Activated naive CD8-positive, alpha-beta T cell treated with anti-CD3 and anti-CD28 coated beads, Interleukin-2, amount 10 ng/mL, durations not matched to agents 7 days and 5 days (primary cell): ENCODE measurements around the gene EGFR. TPM values are rescaled to one million over a fixed set of nuclear protein-coding genes. Genes with fewer than 3 reads are reported as not detected.

Source experiments
- ATAC-seq: fragments of 150-1000 bp; cut with Tn5 transposase; one replicate; pipeline ENCODE4 v1.10.0; 2021; ENCODE audit warnings: low read depth, moderate library complexity
- POLR2A ChIA-PET: fragments of 350-600 bp; sonication (Branson Sonifier 250); formaldehyde crosslinking; loops from one replicate; lab custom pipeline; 2021; ENCODE audit warnings: antibody characterized with exemption; lab: Charles Lee
- DNase-seq: peaks from one replicate; pipeline ENCODE4 v3.0.0; 2021
- H3K27ac Mint-ChIP-seq: one replicate; pipeline ENCODE4 v1.8.0; 2022; ENCODE audit warnings: mild to moderate bottlenecking, mixed read lengths
- H3K27me3 Mint-ChIP-seq: one replicate; pipeline ENCODE4 v1.8.0; 2022; ENCODE audit warnings: mild to moderate bottlenecking, moderate library complexity, mixed read lengths
- H3K36me3 Mint-ChIP-seq: one replicate; pipeline ENCODE4 v1.8.0; 2021; ENCODE audit warnings: mild to moderate bottlenecking, mixed read lengths
- H3K4me1 Mint-ChIP-seq: one replicate; pipeline ENCODE4 v1.8.0; 2021; ENCODE audit warnings: mixed read lengths
- H3K4me3 Mint-ChIP-seq: one replicate; pipeline ENCODE4 v1.8.0; 2022; ENCODE audit warnings: mild to moderate bottlenecking, moderate library complexity, mixed read lengths
- H3K9me3 Mint-ChIP-seq: one replicate; pipeline ENCODE4 v1.8.0; 2021; ENCODE audit warnings: mixed read lengths
- total RNA-seq, 2 experiments: library from RNA; stranded (reverse); gene quantifications; one replicate each; pipeline ENCODE4 v1.2.3, GENCODE V29; 2021

The EGFR gene
- not detected for total RNA-seq

GRCh38 chr7:55018361-55019190 is at the start of gene EGFR:
Gene EGFR (plus strand): TSS chr7:55019017. CDS start chr7:55019278, 261 bp downstream.
- no peak within 1 kb of the TSS for H3K4me3 Mint-ChIP-seq
- peaks cover 37% of the 10 kb centered on the region for H3K27me3 Mint-ChIP-seq
- POLR2A ChIA-PET, result no interaction called here

GRCh38 chr7:54969208-54969967 is 49.4 kb upstream of the EGFR start:
- H3K9me3 Mint-ChIP-seq, result peaks cover 1% of the 10 kb centered on the region
- no peak overlapping the region for H3K27ac Mint-ChIP-seq
- POLR2A ChIA-PET, result no interaction called here
- H3K4me1 Mint-ChIP-seq, result no peaks in the 10 kb centered on the region
- DNase-seq (no peak), ATAC-seq (no peak)
- H3K36me3 Mint-ChIP-seq, result no peaks in the 10 kb centered on the region
- H3K27me3 Mint-ChIP-seq, result no peaks in the 10 kb centered on the region
- no peak overlapping the region for H3K4me3 Mint-ChIP-seq

More at GRCh38 chr7:55018361-55019190, at the start of gene EGFR:
- no peak within 1 kb of the TSS for H3K27ac Mint-ChIP-seq
- H3K36me3 Mint-ChIP-seq, result no peaks in the 10 kb centered on the region
- peaks cover 1% of the 10 kb centered on the region for H3K9me3 Mint-ChIP-seq
- ATAC-seq (no peak), DNase-seq (no peak)
- no peaks in the 10 kb centered on the region for H3K4me1 Mint-ChIP-seq

GRCh38 chr7:54972733-54973294 is 46.0 kb upstream of the EGFR start:
- POLR2A ChIA-PET, result no interaction called here
- peaks cover 1% of the 10 kb centered on the region for H3K9me3 Mint-ChIP-seq
- H3K36me3 Mint-ChIP-seq, result no peaks in the 10 kb centered on the region
- no peak overlapping the region for H3K27ac Mint-ChIP-seq
- no peak for ATAC-seq
- no peak for DNase-seq
- no peaks in the 10 kb centered on the region for H3K4me1 Mint-ChIP-seq
- no peaks in the 10 kb centered on the region for H3K27me3 Mint-ChIP-seq
- H3K4me3 Mint-ChIP-seq, result no peak overlapping the region

- POLR2A ChIA-PET, result no interaction called here
- Mint-ChIP-seq H3K4me3 (no peak overlapping the region), H3K27me3 (no peaks in the 10 kb centered on the region)
Measured at GRCh38 chr7:54978364-54979116, 40.3 kb upstream of the EGFR start.

GRCh38 chr7:54980521-54980920 is 38.3 kb upstream of the EGFR start:
- H3K27ac Mint-ChIP-seq, result no peak overlapping the region

More at GRCh38 chr7:54978364-54979116, 40.3 kb upstream of the EGFR start:
- H3K36me3 Mint-ChIP-seq, result no peaks in the 10 kb centered on the region
- H3K4me1 Mint-ChIP-seq, result no peaks in the 10 kb centered on the region
- ATAC-seq (no peak), DNase-seq (no peak)
- no peak overlapping the region for H3K27ac Mint-ChIP-seq
- H3K9me3 Mint-ChIP-seq, result no peaks in the 10 kb centered on the region

GRCh38 chr7:54981913-54982312 is 36.9 kb upstream of the EGFR start:
- H3K27ac Mint-ChIP-seq, result no peak overlapping the region
- POLR2A ChIA-PET, result no interaction called here
- no peak overlapping the region for H3K4me3 Mint-ChIP-seq
- no peaks in the 10 kb centered on the region for H3K9me3 Mint-ChIP-seq
- no peaks in the 10 kb centered on the region for H3K4me1 Mint-ChIP-seq
- no peaks in the 10 kb centered on the region for H3K27me3 Mint-ChIP-seq
- ATAC-seq, result no peak
- DNase-seq, result no peak
- no peaks in the 10 kb centered on the region for H3K36me3 Mint-ChIP-seq

More at GRCh38 chr7:54980521-54980920, 38.3 kb upstream of the EGFR start:
- Mint-ChIP-seq H3K36me3 (no peaks in the 10 kb centered on the region), H3K4me1 (no peaks in the 10 kb centered on the region), H3K27me3 (no peaks in the 10 kb centered on the region), H3K9me3 (no peaks in the 10 kb centered on the region), H3K4me3 (no peak overlapping the region)
- ATAC-seq, result no peak
- POLR2A ChIA-PET, result no interaction called here
- no peak for DNase-seq

GRCh38 chr7:54985426-54986330 is 33.1 kb upstream of the EGFR start:
- DNase-seq (no peak), ATAC-seq (no peak)
- Mint-ChIP-seq H3K4me1 (no peaks in the 10 kb centered on the region), H3K27ac (no peak overlapping the region), H3K4me3 (no peak overlapping the region), H3K9me3 (no peaks in the 10 kb centered on the region), H3K27me3 (peaks cover 1% of the 10 kb centered on the region), H3K36me3 (no peaks in the 10 kb centered on the region)
- POLR2A ChIA-PET, result no interaction called here

GRCh38 chr7:54986716-54987115 is 32.1 kb upstream of the EGFR start:
- peaks cover 3% of the 10 kb centered on the region for H3K27me3 Mint-ChIP-seq
- H3K36me3 Mint-ChIP-seq, result no peaks in the 10 kb centered on the region
- no peak for DNase-seq
- H3K4me3 Mint-ChIP-seq, result no peak overlapping the region
- ATAC-seq, result no peak
- POLR2A ChIA-PET, result no interaction called here
- peaks cover 2% of the 10 kb centered on the region for H3K9me3 Mint-ChIP-seq
- H3K27ac Mint-ChIP-seq, result no peak overlapping the region
- H3K4me1 Mint-ChIP-seq, result no peaks in the 10 kb centered on the region

GRCh38 chr7:54987772-54988171 is 31.0 kb upstream of the EGFR start:
- ATAC-seq, result no peak
- H3K27ac Mint-ChIP-seq, result no peak overlapping the region
- POLR2A ChIA-PET, result no interaction called here
- H3K4me3 Mint-ChIP-seq, result no peak overlapping the region
- no peak for DNase-seq
- H3K4me1 Mint-ChIP-seq, result no peaks in the 10 kb centered on the region
- peaks cover 3% of the 10 kb centered on the region for H3K27me3 Mint-ChIP-seq
- H3K9me3 Mint-ChIP-seq, result peaks cover 2% of the 10 kb centered on the region
- H3K36me3 Mint-ChIP-seq, result no peaks in the 10 kb centered on the region

- Mint-ChIP-seq H3K27me3 (peaks cover 3% of the 10 kb centered on the region), H3K36me3 (no peaks in the 10 kb centered on the region), H3K4me3 (no peak overlapping the region), H3K27ac (no peak overlapping the region), H3K9me3 (peaks cover 2% of the 10 kb centered on the region), H3K4me1 (no peaks in the 10 kb centered on the region)
- DNase-seq (no peak), ATAC-seq (no peak)
- POLR2A ChIA-PET, result no interaction called here
Measured at GRCh38 chr7:54988516-54988915, 30.3 kb upstream of the EGFR start.

GRCh38 chr7:54989453-54990225 is 29.2 kb upstream of the EGFR start:
- DNase-seq (no peak), ATAC-seq (no peak)
- no peak overlapping the region for H3K27ac Mint-ChIP-seq
- no peak overlapping the region for H3K4me3 Mint-ChIP-seq
- H3K36me3 Mint-ChIP-seq, result no peaks in the 10 kb centered on the region
- no peaks in the 10 kb centered on the region for H3K4me1 Mint-ChIP-seq
- POLR2A ChIA-PET, result no interaction called here
- H3K9me3 Mint-ChIP-seq, result peaks cover 3% of the 10 kb centered on the region
- H3K27me3 Mint-ChIP-seq, result peaks cover 3% of the 10 kb centered on the region

GRCh38 chr7:54991341-54991740 is 27.5 kb upstream of the EGFR start:
- POLR2A ChIA-PET, result no interaction called here
- DNase-seq, result no peak
- peaks cover 3% of the 10 kb centered on the region for H3K27me3 Mint-ChIP-seq
- H3K27ac Mint-ChIP-seq, result no peak overlapping the region
- no peaks in the 10 kb centered on the region for H3K36me3 Mint-ChIP-seq
- H3K9me3 Mint-ChIP-seq, result peaks cover 5% of the 10 kb centered on the region
- peaks cover 4% of the 10 kb centered on the region for H3K4me1 Mint-ChIP-seq
- no peak for ATAC-seq
- H3K4me3 Mint-ChIP-seq, result no peak overlapping the region
